GM19239 (cell line): ENCODE measurements around the gene TBC1D1.

Experiments
- DNase-seq: peaks from one replicate; pipeline ENCODE4 v3.0.0; 2011; ENCODE audit warnings: low spot score; ENCODE audit not compliant: insufficient read length
- FAIRE-seq: peaks from 2 replicates; lab custom pipeline; 2011; peaks lifted over from hg19 to GRCh38; lab: Jason Lieb, UNC

Gene TBC1D1

GRCh38 chr4:38091636-38092035 is 200.8 kb downstream of the TBC1D1 start:
- no peak for DNase-seq
- no peak for FAIRE-seq

GRCh38 chr4:38092701-38093100 is 201.8 kb downstream of the TBC1D1 start:
- DNase-seq (no peak), FAIRE-seq (no peak)

GRCh38 chr4:38094419-38094818 is 203.5 kb downstream of the TBC1D1 start:
- no peak for FAIRE-seq

GRCh38 chr4:38095691-38096090 is 204.8 kb downstream of the TBC1D1 start:
- FAIRE-seq: no peak
- no peak for DNase-seq

More at GRCh38 chr4:38094419-38094818, 203.5 kb downstream of the TBC1D1 start:
- no peak for DNase-seq

- DNase-seq (no peak), FAIRE-seq (no peak)
Observed at GRCh38 chr4:38097818-38098217, 206.9 kb downstream of the TBC1D1 start.

GRCh38 chr4:38099020-38099600 is 208.2 kb downstream of the TBC1D1 start:
- FAIRE-seq (no peak), DNase-seq (no peak)

GRCh38 chr4:38099908-38100407 is 209.1 kb downstream of the TBC1D1 start:
- DNase-seq: no peak
- FAIRE-seq: no peak

GRCh38 chr4:38100474-38101255 is 209.8 kb downstream of the TBC1D1 start:
- FAIRE-seq (no peak), DNase-seq (no peak)

GRCh38 chr4:38101563-38101962 is 210.7 kb downstream of the TBC1D1 start:
- FAIRE-seq (no peak), DNase-seq (no peak)

GRCh38 chr4:38102957-38103588 is 212.2 kb downstream of the TBC1D1 start:
- FAIRE-seq (no peak), DNase-seq (no peak)

GRCh38 chr4:38105475-38106220 is 214.8 kb downstream of the TBC1D1 start:
- DNase-seq (no peak), FAIRE-seq (peak; percentile 84)

- no peak for DNase-seq
- no peak for FAIRE-seq
Observed at GRCh38 chr4:38106311-38106710, 215.4 kb downstream of the TBC1D1 start.

- DNase-seq (no peak), FAIRE-seq (no peak)
Observed at GRCh38 chr4:38106886-38107514, 216.1 kb downstream of the TBC1D1 start.

- FAIRE-seq (no peak), DNase-seq (no peak)
Observed at GRCh38 chr4:38107818-38108217, 216.9 kb downstream of the TBC1D1 start.

- FAIRE-seq (no peak), DNase-seq (no peak)
Observed at GRCh38 chr4:38109370-38109769, 218.5 kb downstream of the TBC1D1 start.

- FAIRE-seq (no peak), DNase-seq (no peak)
Observed at GRCh38 chr4:38109896-38110295, 219.0 kb downstream of the TBC1D1 start.

GRCh38 chr4:38111024-38111423 is 220.1 kb downstream of the TBC1D1 start:
- DNase-seq (no peak), FAIRE-seq (no peak)

GRCh38 chr4:38111717-38112116 is 220.8 kb downstream of the TBC1D1 start:
- FAIRE-seq (no peak), DNase-seq (no peak)

GRCh38 chr4:38113132-38113531 is 222.2 kb downstream of the TBC1D1 start:
- no peak for FAIRE-seq

GRCh38 chr4:38113551-38113950 is 222.7 kb downstream of the TBC1D1 start:
- no peak for DNase-seq
- no peak for FAIRE-seq

More at GRCh38 chr4:38113132-38113531, 222.2 kb downstream of the TBC1D1 start:
- no peak for DNase-seq
